Fibroblast of lung (primary cell): ENCODE results near the gene ZBTB16. TPM values are rescaled to one million over a fixed set of nuclear protein-coding genes. Genes with fewer than 3 reads are reported as not detected.

Experiments
- DNase-seq, 2 donors: peaks; one replicate each; pipeline versions ENCODE4 v3.0.0 to v3.0.0-alpha.2; 2010; ENCODE audit warnings: low read depth in 2 of 2
- H2AFZ ChIP-seq: 2 replicates; pipeline ENCODE4 v1.5.1; 2012; ENCODE audit warnings: low read length, control low read depth, inconsistent platforms
- H3K27ac ChIP-seq: 2 replicates; pipeline ENCODE4 v1.5.1; 2011; ENCODE audit warnings: low read length, control low read depth; ENCODE audit not compliant: insufficient read depth
- H3K27me3 ChIP-seq: 2 replicates; pipeline ENCODE4 v1.5.1; 2011; ENCODE audit warnings: mild to moderate bottlenecking, low read length; ENCODE audit not compliant: control insufficient read depth, insufficient read depth
- H3K36me3 ChIP-seq: 2 replicates; pipeline ENCODE4 v1.5.1; 2011; ENCODE audit warnings: low read length; ENCODE audit not compliant: control insufficient read depth, insufficient read depth
- H3K4me1 ChIP-seq: 2 replicates; pipeline ENCODE4 v1.5.1; 2011; ENCODE audit warnings: low read length; ENCODE audit not compliant: control insufficient read depth, insufficient read depth; ENCODE audit errors: extremely low read depth
- H3K4me2 ChIP-seq: 2 replicates; pipeline ENCODE4 v1.5.1; 2011; ENCODE audit warnings: low read length, control low read depth; ENCODE audit not compliant: insufficient read depth; ENCODE audit errors: extremely low read depth
- H3K4me3 ChIP-seq, 4 experiments: fragments of 200-600 bp in 1 of 4; sonication (generic) in 1 of 4; replicated peaks in 1 of 4; 2 replicates each; pipeline ENCODE4 v1.5.1; 2011 to 2016; ENCODE audit warnings: low read length in 4 of 4, low read depth in 3 of 4, mild to moderate bottlenecking in 3 of 4, control low read depth in 2 of 4, inconsistent platforms in 1 of 4, mixed read lengths in 1 of 4; ENCODE audit not compliant: insufficient read depth in 1 of 4; ENCODE audit errors: control extremely low read depth in 1 of 4
- H3K79me2 ChIP-seq: 2 replicates; pipeline ENCODE4 v1.5.1; 2012; ENCODE audit warnings: mild to moderate bottlenecking, low read length, inconsistent platforms; ENCODE audit not compliant: control insufficient read depth, insufficient read depth
- H3K9ac ChIP-seq: 2 replicates; pipeline ENCODE4 v1.5.1; 2011; ENCODE audit warnings: mild to moderate bottlenecking, low read length, control low read depth; ENCODE audit not compliant: insufficient read depth
- H3K9me3 ChIP-seq: 2 replicates; pipeline ENCODE4 v1.5.1; 2012; ENCODE audit warnings: low read depth, low read length; ENCODE audit not compliant: control insufficient read depth, insufficient read depth
- H4K20me1 ChIP-seq: 2 replicates; pipeline ENCODE4 v1.5.1; 2011; ENCODE audit warnings: low read length; ENCODE audit not compliant: control insufficient read depth, insufficient read depth; ENCODE audit errors: extremely low read depth
- EZH2 ChIP-seq: IDR thresholded peaks from 2 replicates; pipeline ENCODE4 v1.5.1; 2012; ENCODE audit warnings: low read length, control low read depth, mild to moderate bottlenecking; ENCODE audit errors: missing control alignments
- polyA plus RNA-seq, 2 donors: library from polyadenylated mRNA; depleted of rRNA in 1 of 2; stranded (reverse) in 1 of 2; unstranded in 1 of 2; fragments of >200 nt; gene quantifications; 2 replicates each; pipeline ENCODE4 v1.2.1, GENCODE V29; 2011 to 2012; ENCODE audit warnings: missing spikeins in 1 of 2
- total RNA-seq: library from RNA; depleted of rRNA; stranded (reverse); fragments of >200 nt; gene quantifications from 2 replicates; pipeline ENCODE4 v1.2.1, GENCODE V29; 2014
- TF ChIP-seq, protein P1 (sequence below), 2 donors: IDR thresholded peaks in 1 of 2; conservative IDR thresholded peaks in 1 of 2; 1 replicate in 1 of 2; 2 replicates in 1 of 2; pipeline ENCODE4 v1.5.1; 2011 to 2012; ENCODE audit warnings: low read length in 2 of 2, control low read depth in 1 of 2, inconsistent platforms in 1 of 2, low read depth in 1 of 2, mild to moderate bottlenecking in 1 of 2

The ZBTB16 gene
- total and polyA plus RNA-seq, 2 donors (not counting 1 experiment from before 2014, with no cell fraction given), result not detected

- TF ChIP-seq, protein P1, sequence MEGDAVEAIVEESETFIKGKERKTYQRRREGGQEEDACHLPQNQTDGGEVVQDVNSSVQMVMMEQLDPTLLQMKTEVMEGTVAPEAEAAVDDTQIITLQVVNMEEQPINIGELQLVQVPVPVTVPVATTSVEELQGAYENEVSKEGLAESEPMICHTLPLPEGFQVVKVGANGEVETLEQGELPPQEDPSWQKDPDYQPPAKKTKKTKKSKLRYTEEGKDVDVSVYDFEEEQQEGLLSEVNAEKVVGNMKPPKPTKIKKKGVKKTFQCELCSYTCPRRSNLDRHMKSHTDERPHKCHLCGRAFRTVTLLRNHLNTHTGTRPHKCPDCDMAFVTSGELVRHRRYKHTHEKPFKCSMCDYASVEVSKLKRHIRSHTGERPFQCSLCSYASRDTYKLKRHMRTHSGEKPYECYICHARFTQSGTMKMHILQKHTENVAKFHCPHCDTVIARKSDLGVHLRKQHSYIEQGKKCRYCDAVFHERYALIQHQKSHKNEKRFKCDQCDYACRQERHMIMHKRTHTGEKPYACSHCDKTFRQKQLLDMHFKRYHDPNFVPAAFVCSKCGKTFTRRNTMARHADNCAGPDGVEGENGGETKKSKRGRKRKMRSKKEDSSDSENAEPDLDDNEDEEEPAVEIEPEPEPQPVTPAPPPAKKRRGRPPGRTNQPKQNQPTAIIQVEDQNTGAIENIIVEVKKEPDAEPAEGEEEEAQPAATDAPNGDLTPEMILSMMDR (conservative IDR thresholded peaks at IDR 0.05 in 1 of 2, IDR thresholded peaks at IDR 0.05 in 1 of 2; ENCODE audit: low read depth in 1 of 2, low read length in 2 of 2), result no peak
- no peak for TF ChIP-seq EZH2
- Histone ChIP-seq H3K4me3 (no peak overlapping the region), H3K4me2 (no peak overlapping the region), H4K20me1 (no peaks in the 10 kb centered on the region), H3K4me1 (no peaks in the 10 kb centered on the region), H3K27ac (no peak overlapping the region), H3K9me3 (no peaks in the 10 kb centered on the region), H3K9ac (no peak overlapping the region), H3K27me3 (no peaks in the 10 kb centered on the region), H3K36me3 (no peaks in the 10 kb centered on the region), H3K79me2 (no peaks in the 10 kb centered on the region), H2AFZ (no peak overlapping the region)
- DNase-seq, result no peak
These were observed 17.3 kb upstream of the ZBTB16 start for GRCh38 chr11:114042234-114042633.

DNA sequence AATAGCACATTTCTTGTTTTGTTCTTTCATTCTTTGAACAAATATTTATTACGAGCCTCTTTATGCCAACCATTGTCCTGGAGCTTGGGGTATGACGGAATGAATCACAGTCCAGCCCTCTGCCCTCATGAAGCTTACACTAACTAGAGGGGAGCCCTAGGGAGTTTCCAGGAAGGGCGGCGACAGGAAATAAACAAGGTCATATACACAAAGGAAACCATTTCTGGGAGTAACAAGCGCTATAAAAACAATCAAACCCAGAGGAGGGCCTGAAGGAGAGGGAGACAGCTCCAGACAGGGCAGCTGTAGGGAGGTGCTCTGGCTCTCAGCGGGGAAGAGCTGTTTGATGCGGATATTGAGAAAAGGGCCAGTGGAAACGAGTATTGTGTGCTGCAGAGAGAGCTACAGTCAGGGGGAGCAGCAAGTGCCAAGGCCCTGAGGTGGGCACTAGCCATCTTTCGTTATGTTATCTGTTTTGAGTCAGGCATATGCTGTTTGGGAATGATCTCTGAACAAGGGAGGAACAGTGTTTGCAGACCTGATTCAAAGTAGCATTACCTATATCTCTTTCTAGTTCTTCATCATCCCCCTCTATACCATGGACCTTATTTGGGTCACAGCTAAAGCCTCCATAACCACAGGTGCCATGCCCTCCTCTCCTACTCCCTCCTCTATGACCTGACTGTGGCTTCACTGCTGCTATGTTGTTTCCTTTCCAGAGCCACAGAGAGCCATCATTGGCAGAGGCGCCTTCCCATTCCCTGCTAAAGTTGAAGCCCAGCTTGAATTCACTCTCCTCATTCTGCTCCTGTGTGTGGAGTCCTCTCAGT lies 15.3 kb upstream of the ZBTB16 start:
- H3K9ac ChIP-seq, result no peak overlapping the region
- H4K20me1 ChIP-seq, result no peaks in the 10 kb centered on the region
- no peaks in the 10 kb centered on the region for H3K9me3 ChIP-seq
- H3K27ac ChIP-seq, result no peak overlapping the region
- H2AFZ ChIP-seq, result no peak overlapping the region
- DNase-seq, result peak in 1 of 2 donors; percentile 51
- H3K4me1 ChIP-seq, result no peaks in the 10 kb centered on the region
- H3K36me3 ChIP-seq, result no peaks in the 10 kb centered on the region
- H3K4me2 ChIP-seq, result no peak overlapping the region
- no peak for TF ChIP-seq EZH2
- TF ChIP-seq, protein P1 (conservative IDR thresholded peaks at IDR 0.05 in 1 of 2, IDR thresholded peaks at IDR 0.05 in 1 of 2; ENCODE audit: low read depth in 1 of 2, low read length in 2 of 2), result no peak
- H3K4me3 ChIP-seq, result no peak overlapping the region
- no peaks in the 10 kb centered on the region for H3K79me2 ChIP-seq
- H3K27me3 ChIP-seq, result no peaks in the 10 kb centered on the region

GRCh38 chr11:114047327-114047726 lies 12.2 kb upstream of the ZBTB16 start:
- Histone ChIP-seq H3K36me3 (no peaks in the 10 kb centered on the region), H4K20me1 (no peaks in the 10 kb centered on the region), H3K27me3 (no peaks in the 10 kb centered on the region), H3K79me2 (no peaks in the 10 kb centered on the region), H3K9me3 (no peaks in the 10 kb centered on the region), H3K27ac (no peak overlapping the region), H3K4me2 (no peak overlapping the region), H3K4me1 (no peaks in the 10 kb centered on the region), H2AFZ (no peak overlapping the region), H3K4me3 (no peak overlapping the region), H3K9ac (no peak overlapping the region)
- TF ChIP-seq EZH2, result no peak
- TF ChIP-seq, protein P1 (conservative IDR thresholded peaks at IDR 0.05 in 1 of 2, IDR thresholded peaks at IDR 0.05 in 1 of 2; ENCODE audit: low read depth in 1 of 2, low read length in 2 of 2), result no peak
- DNase-seq, result no peak
